ENCODE results near the gene NLRC5. TPM values are rescaled to one million over a fixed set of nuclear protein-coding genes. Genes with fewer than 3 reads are reported as not detected.

The NLRC5 gene
- total RNA-seq, 3 donors from 2014 or later, result 110 to 127 (median 113) TPM

DNA sequence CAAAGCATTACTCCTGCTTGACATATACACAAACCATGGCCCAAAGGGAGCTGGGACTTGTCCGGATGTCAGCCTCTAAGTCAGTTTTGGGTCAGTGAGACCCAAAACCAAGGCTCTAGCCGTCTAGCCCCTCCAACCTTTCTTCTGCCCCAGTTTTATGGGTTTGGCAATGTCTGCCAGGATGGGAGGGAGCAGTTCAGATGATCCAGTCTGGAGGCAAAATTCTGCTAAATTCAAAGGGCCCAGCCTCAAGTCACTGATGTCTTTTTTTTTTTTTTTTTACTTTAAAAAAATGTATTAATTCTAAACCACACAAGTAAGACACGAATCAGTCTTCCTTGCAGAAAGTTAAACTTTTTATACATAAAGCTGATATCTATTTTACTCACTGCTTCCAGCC is 8.6 kb downstream of the NLRC5 start:
- H3K4me3 ChIP-seq, result no peak overlapping the region
- ATAC-seq (no peak), DNase-seq (no peak)
- no peaks in the 10 kb centered on the region for H3K9me3 ChIP-seq
- no peak for TF ChIP-seq CTCF (IDR thresholded peaks at IDR 0.05)
- H3K4me1 ChIP-seq (ENCODE audit: low read depth), result peaks cover 4% of the 10 kb centered on the region
- intact Hi-C loops (cut with DNase I, micrococcal nuclease), result no loop called here
- no peaks in the 10 kb centered on the region for H3K36me3 ChIP-seq (ENCODE audit: low read depth)

DNA sequence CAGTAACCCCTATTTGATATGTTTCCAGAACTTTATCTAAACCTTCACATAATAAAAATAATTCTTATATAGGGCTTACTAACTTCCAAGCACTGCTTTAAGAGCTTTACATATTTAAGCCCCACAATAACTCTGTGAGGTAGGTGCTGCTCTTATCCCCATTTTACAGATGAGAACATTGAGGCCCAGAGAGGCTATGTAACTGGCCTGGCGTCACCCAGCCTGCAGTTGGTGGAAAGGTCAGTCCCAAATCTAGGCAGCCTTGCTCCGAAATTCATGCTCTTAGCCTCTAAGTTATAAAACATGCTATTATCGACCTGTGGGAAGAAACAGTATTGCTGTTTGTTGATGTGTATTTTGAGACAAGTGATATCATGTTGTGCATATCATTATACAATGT is 9.0 kb downstream of the NLRC5 start:
- Histone ChIP-seq H3K4me1 (ENCODE audit: low read depth) (peaks cover 4% of the 10 kb centered on the region), H3K9me3 (no peaks in the 10 kb centered on the region), H3K4me3 (no peak overlapping the region), H3K36me3 (ENCODE audit: low read depth) (no peaks in the 10 kb centered on the region)
- no peak for TF ChIP-seq CTCF (IDR thresholded peaks at IDR 0.05)
- ATAC-seq (no peak), DNase-seq (no peak)
- intact Hi-C loops (cut with DNase I, micrococcal nuclease), result no loop called here

DNA sequence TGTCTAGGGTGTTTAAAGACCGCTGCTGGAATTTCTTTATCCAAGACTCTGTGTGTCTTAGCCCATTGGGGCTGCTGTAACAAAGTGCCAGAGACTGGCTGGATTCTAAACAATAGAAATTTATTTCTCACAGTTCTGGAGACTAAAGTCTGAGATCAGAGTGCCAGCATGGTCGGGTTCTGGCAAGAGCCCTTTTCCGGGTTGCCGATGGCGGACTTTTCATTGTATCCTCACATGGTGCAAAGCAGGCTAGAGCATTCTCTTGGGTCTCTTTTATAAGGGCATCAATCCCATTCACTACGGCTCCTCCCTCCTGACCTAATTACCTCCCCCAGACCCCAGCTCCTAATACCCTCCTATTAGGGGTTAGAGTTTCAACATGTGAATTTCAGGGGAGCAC is 9.5 kb downstream of the NLRC5 start:
- DNase-seq (no peak), ATAC-seq (no peak)
- H3K36me3 ChIP-seq (ENCODE audit: low read depth), result no peaks in the 10 kb centered on the region
- no peaks in the 10 kb centered on the region for H3K9me3 ChIP-seq
- peaks cover 4% of the 10 kb centered on the region for H3K4me1 ChIP-seq (ENCODE audit: low read depth)
- intact Hi-C loops (cut with DNase I, micrococcal nuclease), result no loop called here
- no peak overlapping the region for H3K4me3 ChIP-seq
- no peak for TF ChIP-seq CTCF (IDR thresholded peaks at IDR 0.05)

- no peak for TF ChIP-seq CTCF (IDR thresholded peaks at IDR 0.05)
- Histone ChIP-seq H3K36me3 (ENCODE audit: low read depth) (no peaks in the 10 kb centered on the region), H3K4me3 (no peak overlapping the region), H3K4me1 (ENCODE audit: low read depth) (no peaks in the 10 kb centered on the region), H3K9me3 (no peaks in the 10 kb centered on the region)
- intact Hi-C loops (cut with DNase I, micrococcal nuclease), result no loop called here
- DNase-seq, result no peak
- ATAC-seq, result peak; percentile 42
Observed at GRCh38 chr16:56999409-57000270, 10.3 kb downstream of the NLRC5 start.

GRCh38 chr16:57000271-57001025 is 11.1 kb downstream of the NLRC5 start:
- intact Hi-C loops (cut with DNase I, micrococcal nuclease), result no loop called here
- Histone ChIP-seq H3K9me3 (no peaks in the 10 kb centered on the region), H3K4me3 (no peak overlapping the region), H3K4me1 (ENCODE audit: low read depth) (no peaks in the 10 kb centered on the region), H3K36me3 (ENCODE audit: low read depth) (no peaks in the 10 kb centered on the region)
- peak; percentile 53 for ATAC-seq
- no peak for TF ChIP-seq CTCF (IDR thresholded peaks at IDR 0.05)
- DNase-seq, result no peak
